Kidney epithelial cell (primary cell): ENCODE measurements around the gene GPR17. TPM values are rescaled to one million over a fixed set of nuclear protein-coding genes. Genes with fewer than 3 reads are reported as not detected.

Experiments
- DNase-seq: peaks from one replicate; pipeline ENCODE4 v3.0.0-alpha.2; 2010; ENCODE audit warnings: low read depth
- H3K27me3 ChIP-seq: 2 replicates; pipeline ENCODE4 v1.6.0; 2011; ENCODE audit warnings: low read length; ENCODE audit not compliant: control insufficient read depth, insufficient read depth
- H3K36me3 ChIP-seq: 2 replicates; pipeline ENCODE4 v1.5.1; 2011; ENCODE audit warnings: low read length; ENCODE audit not compliant: control insufficient read depth, insufficient read depth
- H3K4me3 ChIP-seq: 2 replicates; pipeline ENCODE4 v1.5.1; 2011; ENCODE audit warnings: low read depth, mild to moderate bottlenecking, control low read depth, low read length
- CTCF ChIP-seq: IDR thresholded peaks from 2 replicates; pipeline ENCODE4 v1.5.1; 2011; ENCODE audit warnings: mild to moderate bottlenecking, moderate library complexity, low read length, control low read depth, inconsistent platforms; ENCODE audit not compliant: insufficient read depth, poor library complexity, severe bottlenecking
- total RNA-seq: library from RNA; depleted of rRNA; stranded (reverse); fragments of >200 nt; gene quantifications from 2 replicates; pipeline ENCODE4 v1.2.3, GENCODE V29; 2015

GPR17 gene
- total RNA-seq, 1 donor from 2014 or later = not detected

DNA sequence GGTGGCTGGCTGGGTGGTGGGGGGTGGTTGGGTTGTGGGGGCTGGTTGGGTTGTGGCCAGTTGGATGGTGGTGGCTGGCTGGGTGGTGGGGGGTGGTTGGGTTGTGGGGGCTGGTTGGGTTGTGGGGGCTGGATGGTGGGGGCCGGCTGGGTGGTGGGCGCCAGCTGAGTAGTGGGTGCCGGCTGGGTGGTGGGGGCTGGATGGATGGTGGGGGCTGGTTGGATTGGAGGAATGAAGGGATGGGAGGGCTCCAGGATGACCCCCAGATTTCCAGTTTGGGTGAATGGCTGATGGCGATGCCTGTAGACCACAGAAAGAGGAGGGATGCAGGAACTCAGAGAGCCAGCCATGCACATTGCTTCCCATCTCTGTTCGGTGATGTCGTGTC lies 26.8 kb upstream of the GPR17 start:
- H3K4me3 ChIP-seq = no peak overlapping the region
- H3K36me3 ChIP-seq = no peaks in the 10 kb centered on the region
- no peak for DNase-seq
- peaks cover under 1% of the 10 kb centered on the region for H3K27me3 ChIP-seq
- TF ChIP-seq CTCF = no peak

GRCh38 chr2:127619877-127620705 lies 25.9 kb upstream of the GPR17 start:
- no peak for DNase-seq
- Histone ChIP-seq H3K4me3 (no peak overlapping the region), H3K27me3 (no peaks in the 10 kb centered on the region), H3K36me3 (no peaks in the 10 kb centered on the region)
- TF ChIP-seq CTCF = no peak

- no peak overlapping the region for H3K4me3 ChIP-seq
- H3K36me3 ChIP-seq = no peaks in the 10 kb centered on the region
- no peak for DNase-seq
- TF ChIP-seq CTCF = no peak
- no peaks in the 10 kb centered on the region for H3K27me3 ChIP-seq
These were observed 25.1 kb upstream of the GPR17 start for GRCh38 chr2:127620866-127621265.

DNA sequence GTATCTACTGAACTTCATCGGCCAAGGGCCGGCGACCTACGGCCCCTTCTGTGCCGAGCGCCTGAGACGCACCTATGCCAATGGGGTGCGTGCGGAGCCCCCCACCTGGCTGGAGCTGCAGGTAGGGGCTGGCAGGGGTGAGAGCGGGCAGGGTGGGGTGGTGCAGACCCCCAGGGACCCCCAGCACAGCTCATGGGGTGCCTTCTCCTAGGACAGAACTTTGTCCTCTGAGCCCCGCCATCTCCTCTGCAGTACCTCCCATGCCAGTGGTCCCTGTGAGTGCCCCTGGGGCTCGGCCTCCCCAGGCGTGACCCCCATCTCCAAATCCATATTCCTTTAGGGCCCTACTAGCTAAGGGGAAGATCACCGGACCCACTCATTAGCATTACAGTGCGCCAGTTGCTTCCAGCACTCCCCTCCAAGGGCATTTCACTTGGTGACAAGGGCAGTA lies 23.9 kb upstream of the GPR17 start:
- H3K36me3 ChIP-seq = no peaks in the 10 kb centered on the region
- H3K27me3 ChIP-seq = no peaks in the 10 kb centered on the region
- no peak overlapping the region for H3K4me3 ChIP-seq
- DNase-seq = no peak
- TF ChIP-seq CTCF = no peak

- TF ChIP-seq CTCF = no peak
- no peaks in the 10 kb centered on the region for H3K27me3 ChIP-seq
- no peak overlapping the region for H3K4me3 ChIP-seq
These were observed 23.2 kb upstream of the GPR17 start for GRCh38 chr2:127622561-127623387.

More at GRCh38 chr2:127622561-127623387, 23.2 kb upstream of the GPR17 start:
- no peak for DNase-seq
- no peaks in the 10 kb centered on the region for H3K36me3 ChIP-seq
